Transverse colon (tissue), 4 donors: Measurements from ENCODE around the gene VIM.

Experiments
- CTCF ChIP-seq, 5 experiments: fragments of 200-600 bp in 3 of 5; fragments of 450-650 bp in 2 of 5; sonication (generic) in 3 of 5; IDR thresholded peaks; 1 replicate in 2 of 5; 2 replicates in 3 of 5; pipeline ENCODE4 v1.5.1; 2016 to 2017; ENCODE audit warnings: antibody characterized with exemption in 5 of 5, inconsistent platforms in 3 of 5, mild to moderate bottlenecking in 2 of 5, moderate library complexity in 1 of 5
- EP300 ChIP-seq: sonication (generic); formaldehyde crosslinking; IDR thresholded peaks from one replicate; pipeline ENCODE4 v1.6.1; 2017; ENCODE audit warnings: antibody characterized with exemption, low read depth
- POLR2A ChIP-seq: fragments of 450-650 bp; IDR thresholded peaks from one replicate; pipeline ENCODE4 v1.6.1; 2016; ENCODE audit warnings: antibody characterized with exemption, mild to moderate bottlenecking, moderate library complexity
- POLR2AphosphoS5 ChIP-seq, 3 donors: sonication (generic); formaldehyde crosslinking; IDR thresholded peaks; one replicate each; pipeline ENCODE4 v1.6.1; 2016; ENCODE audit warnings: antibody characterized with exemption in 3 of 3

GRCh38 chr10:17237915-17238444 lies 9.9 kb downstream of the VIM start:
- peak; percentile 8 for TF ChIP-seq POLR2A
- no peak for TF ChIP-seq CTCF (IDR thresholded peaks at IDR 0.05)
- TF ChIP-seq POLR2AphosphoS5 (IDR thresholded peaks at IDR 0.05), result peak in 1 of 3 donors; percentile 5
- TF ChIP-seq EP300, result no peak
